Central memory CD4-positive, alpha-beta T cell (primary cell): ENCODE data around the gene ZNRF1.
A peak's percentile ranks its signal among the peaks of the same experiment; 100 is the strongest.
"Not testable (repeated sequence)": the region's sequence is repeated elsewhere in the genome, so short reads cannot be mapped to it uniquely, and the experiment has no call there.

Experiments
- DNase-seq: peaks from one replicate; pipeline ENCODE4 v3.0.0; 2022

ZNRF1 gene

DNA sequence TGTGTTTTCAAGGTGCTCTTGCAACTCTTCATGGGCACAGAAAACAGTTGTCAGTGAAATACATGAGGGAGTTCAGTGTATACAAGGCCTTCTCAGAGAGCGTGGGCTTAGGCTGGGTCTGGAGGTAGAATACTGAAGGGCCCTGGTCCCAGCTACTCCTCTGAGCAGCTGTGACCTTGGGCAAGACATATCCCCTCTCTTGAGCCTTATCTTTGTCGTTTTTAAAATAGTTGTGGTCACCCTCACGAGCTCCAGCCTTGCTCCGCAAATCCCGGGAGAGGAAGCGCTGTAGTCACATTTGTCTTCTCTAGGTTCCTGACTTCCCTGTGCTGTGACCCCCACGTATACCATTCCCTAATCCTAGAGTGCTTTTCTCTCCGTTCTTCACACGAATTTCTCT is 3.6 kb downstream of the ZNRF1 start:
- no peak for DNase-seq

- DNase-seq: no peak
Measured at GRCh38 chr16:75003931-75004330, 5.1 kb downstream of the ZNRF1 start.

- DNase-seq: no peak
Measured at GRCh38 chr16:75004460-75004859, 5.6 kb downstream of the ZNRF1 start.

DNA sequence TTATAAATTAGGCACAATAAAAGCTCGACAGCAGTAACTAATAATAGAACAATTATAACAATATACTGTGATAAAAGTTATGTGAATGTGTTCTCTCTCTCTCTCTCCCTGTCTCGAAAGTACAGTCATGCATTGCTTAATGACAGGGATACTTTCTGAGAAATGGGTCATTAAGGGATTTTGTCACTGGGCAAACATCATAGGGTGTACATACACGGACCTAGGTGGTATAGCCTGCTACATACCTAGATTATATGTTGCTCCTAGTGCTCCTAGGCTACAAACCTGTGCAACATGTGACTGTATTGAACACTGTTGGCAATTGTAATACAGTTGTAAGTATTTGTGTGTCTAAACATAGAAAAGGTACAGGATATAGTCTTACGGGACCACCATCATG is 6.9 kb downstream of the ZNRF1 start:
- DNase-seq: no peak

- no peak for DNase-seq
Measured at GRCh38 chr16:75007443-75007842, 8.6 kb downstream of the ZNRF1 start.

DNA sequence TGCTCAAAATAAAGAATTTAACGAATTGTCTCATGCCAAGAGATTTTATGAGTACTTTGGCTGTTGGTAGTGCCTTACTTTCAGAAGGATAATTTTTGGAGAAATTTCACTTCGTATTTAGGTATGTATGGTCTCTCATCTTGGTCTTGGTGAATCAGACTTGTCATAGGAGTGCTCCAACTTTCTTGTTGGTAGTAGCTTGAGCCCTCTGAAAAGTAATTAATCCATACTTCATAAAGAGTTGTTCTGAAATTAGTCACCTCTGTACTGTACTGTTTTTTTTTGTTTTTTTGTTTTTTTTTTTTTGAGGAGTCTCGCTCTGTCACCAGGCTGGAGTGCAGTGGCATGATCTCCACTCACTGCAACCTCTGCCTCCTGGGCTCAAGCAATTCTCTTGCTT is 11.6 kb downstream of the ZNRF1 start:
- no peak for DNase-seq

DNA sequence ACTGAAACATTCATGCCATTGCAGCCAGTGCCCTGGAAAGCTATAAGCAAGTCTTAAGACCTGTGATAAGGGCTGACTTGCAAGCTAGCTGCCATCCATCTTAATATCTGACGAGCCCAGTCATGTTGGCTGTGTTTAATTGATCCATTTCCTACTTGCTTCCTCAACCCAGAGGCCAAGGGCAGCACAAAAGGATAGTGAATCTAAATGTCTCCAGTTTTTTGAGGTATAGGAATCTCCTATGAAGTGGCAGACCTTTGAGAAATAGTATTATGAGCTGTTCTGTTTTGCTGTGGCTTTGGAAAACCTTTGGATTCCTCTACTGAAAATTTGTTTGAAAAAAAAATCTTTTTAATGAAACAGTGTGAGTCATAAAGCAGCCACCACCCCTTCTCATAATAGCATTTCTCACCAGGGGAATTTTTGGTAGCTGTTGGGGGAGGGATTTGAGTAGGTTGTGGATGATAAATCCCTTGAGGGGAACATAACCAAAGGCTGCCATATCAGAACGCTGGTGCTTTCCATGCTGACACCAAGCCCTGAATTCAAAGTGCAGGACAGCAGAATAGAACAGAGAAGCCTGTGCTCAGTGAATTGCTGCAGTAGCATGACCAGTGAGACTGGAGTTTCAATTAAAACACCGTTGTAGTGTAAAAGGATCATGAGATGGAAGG is 12.9 kb downstream of the ZNRF1 start:
- DNase-seq: peak; percentile 25

GRCh38 chr16:75012380-75013081 is 13.7 kb downstream of the ZNRF1 start:
- DNase-seq: no peak

- not testable (repeated sequence) for DNase-seq
Measured at GRCh38 chr16:75013123-75013522, 14.3 kb downstream of the ZNRF1 start.

GRCh38 chr16:75014318-75014717 is 15.5 kb downstream of the ZNRF1 start:
- DNase-seq: no peak

- DNase-seq: not testable (repeated sequence)
Measured at GRCh38 chr16:75016451-75017081, 17.7 kb downstream of the ZNRF1 start.

DNA sequence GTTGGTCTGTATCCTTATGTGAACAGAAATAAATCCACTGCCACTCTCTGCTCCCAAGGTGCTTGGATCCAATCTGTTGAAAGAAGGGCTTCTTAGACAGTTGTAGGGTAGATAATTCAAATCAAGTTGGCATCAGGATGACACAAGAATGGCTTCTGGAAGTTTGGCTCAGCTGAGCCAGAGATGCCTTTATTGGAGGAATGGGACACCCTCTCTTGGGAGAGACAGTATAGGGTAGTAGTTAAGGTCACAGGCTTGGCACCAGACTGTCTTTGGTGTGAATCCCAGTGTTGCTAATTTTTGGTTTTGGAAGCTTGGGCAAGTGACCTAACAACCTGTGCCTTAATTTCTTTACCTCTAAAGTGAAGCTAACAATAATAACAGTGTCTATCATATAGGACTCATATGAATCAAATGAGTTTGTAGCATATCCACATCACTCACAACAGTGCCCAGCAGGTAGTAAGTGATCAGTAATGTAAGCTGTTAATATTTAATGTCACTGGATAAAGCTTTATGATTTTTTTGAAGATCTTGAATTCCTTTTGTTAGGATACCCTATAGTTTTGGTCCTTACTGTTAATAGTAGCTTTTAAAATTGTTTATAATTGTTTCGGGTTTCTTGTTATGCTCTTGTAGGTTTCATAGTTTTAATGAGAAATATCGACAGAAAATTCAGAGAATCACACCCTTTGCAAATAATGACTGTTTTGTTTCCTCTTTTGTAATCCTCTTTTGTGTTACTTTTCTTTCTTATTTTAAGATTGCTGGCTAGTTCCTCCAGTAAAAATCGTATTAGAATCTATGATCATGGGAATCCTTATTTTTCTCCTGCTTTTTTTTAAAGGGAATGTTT is 19.1 kb downstream of the ZNRF1 start:
- no peak for DNase-seq

GRCh38 chr16:75019007-75019406 is 20.2 kb downstream of the ZNRF1 start:
- DNase-seq: no peak

GRCh38 chr16:75019586-75019985 is 20.8 kb downstream of the ZNRF1 start:
- DNase-seq: no peak

- no peak for DNase-seq
Measured at GRCh38 chr16:75021410-75021809, 22.6 kb downstream of the ZNRF1 start.

DNA sequence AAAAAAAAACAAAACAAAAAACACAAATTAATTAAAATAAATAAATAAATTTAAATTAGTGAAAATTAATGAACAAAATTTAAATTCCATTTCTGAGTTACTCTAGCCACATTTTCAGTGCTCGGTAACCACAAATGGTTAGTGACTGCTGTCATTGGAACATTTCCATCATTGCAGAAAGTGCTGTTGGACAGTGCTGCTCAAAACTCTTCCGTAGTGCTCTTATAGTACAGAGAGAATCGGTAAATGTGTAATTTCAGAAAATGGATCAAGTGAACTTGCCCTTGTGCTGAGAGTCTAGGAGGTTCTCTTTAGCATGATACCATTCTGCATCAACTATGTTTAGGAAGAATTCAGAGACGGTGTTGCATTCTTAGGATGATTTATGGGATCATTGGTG is 23.7 kb downstream of the ZNRF1 start:
- no peak for DNase-seq

- DNase-seq: no peak
Measured at GRCh38 chr16:75023009-75023408, 24.2 kb downstream of the ZNRF1 start.

DNA sequence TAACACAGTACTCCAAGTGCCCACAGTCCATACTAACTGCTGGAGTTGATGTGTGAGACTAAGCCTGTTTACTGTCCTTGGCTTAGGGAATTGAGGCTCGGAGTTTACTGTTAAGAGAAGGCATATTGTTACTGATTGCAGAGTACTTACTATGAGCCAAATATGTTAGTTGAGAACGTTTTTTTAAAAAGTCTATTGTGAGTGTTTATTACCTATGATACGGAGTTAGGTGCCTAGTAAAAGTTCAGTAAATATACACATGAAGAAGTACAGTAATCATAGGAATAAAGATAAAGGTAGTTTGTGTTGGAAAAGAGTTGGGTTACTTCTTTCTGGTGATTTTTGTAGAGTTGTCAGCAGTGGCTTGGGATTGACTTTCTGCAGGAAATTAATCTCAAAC is 25.4 kb downstream of the ZNRF1 start:
- no peak for DNase-seq

DNA sequence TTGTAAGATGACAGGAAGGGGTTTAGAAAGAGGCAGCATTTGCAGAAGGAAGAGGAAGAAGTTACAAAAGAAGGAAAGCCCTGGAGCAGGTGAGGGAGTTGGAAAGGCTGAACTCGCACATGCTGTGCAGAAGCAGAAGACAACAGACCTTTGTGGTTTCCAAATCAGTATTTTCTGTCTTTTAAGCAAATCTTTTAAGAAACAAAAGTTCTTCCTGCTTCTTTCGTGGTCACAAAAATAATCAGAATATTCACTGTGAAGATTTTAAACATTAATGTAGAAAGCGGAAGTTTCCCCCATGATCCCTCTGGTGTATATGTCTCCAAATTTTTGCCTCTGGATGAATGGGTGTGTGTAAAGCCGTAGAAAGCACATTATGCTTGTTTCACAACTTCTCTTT is 25.8 kb downstream of the ZNRF1 start:
- no peak for DNase-seq

GRCh38 chr16:75025761-75026160 is 26.9 kb downstream of the ZNRF1 start:
- DNase-seq: no peak

DNA sequence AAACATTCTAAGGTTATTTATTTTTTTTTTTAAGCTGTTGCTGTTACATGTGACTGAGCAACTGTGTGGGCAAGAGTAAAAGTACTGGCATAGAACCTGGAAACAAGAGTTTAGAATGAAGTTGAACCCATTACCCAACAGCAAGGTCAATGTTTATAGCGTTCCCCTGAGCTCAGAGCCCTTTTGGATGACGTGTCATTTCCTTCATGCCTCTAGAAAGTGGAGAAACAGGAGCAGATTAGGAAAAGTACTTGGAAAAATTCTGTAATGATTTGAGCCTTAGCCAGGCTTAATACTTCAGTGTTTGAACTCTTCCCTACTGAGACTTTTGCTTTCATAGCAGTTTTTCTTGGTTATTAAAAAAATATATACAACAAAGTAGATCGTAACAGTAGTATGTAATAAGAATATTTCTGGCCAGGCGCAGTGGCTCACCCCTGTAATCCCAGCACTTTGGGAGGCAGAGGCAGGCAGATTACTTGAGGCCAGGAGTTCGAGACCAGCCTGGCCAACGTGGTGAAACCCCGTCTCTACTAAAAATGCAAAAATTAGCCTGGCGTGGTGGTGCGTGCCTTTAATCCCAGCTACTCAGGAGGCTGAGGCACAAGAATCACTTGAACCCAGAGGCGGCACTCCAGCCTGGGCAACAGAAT is 27.5 kb downstream of the ZNRF1 start:
- not testable (repeated sequence) for DNase-seq

- no peak for DNase-seq
Measured at GRCh38 chr16:75026892-75027391, 28.1 kb downstream of the ZNRF1 start.
